ENCODE measurements around the gene OBSL1. TPM values are rescaled to one million over a fixed set of nuclear protein-coding genes. Genes with fewer than 3 reads are reported as not detected.

OBSL1 gene
- total RNA-seq, 1 donor from 2014 or later, result 87.2 TPM

DNA sequence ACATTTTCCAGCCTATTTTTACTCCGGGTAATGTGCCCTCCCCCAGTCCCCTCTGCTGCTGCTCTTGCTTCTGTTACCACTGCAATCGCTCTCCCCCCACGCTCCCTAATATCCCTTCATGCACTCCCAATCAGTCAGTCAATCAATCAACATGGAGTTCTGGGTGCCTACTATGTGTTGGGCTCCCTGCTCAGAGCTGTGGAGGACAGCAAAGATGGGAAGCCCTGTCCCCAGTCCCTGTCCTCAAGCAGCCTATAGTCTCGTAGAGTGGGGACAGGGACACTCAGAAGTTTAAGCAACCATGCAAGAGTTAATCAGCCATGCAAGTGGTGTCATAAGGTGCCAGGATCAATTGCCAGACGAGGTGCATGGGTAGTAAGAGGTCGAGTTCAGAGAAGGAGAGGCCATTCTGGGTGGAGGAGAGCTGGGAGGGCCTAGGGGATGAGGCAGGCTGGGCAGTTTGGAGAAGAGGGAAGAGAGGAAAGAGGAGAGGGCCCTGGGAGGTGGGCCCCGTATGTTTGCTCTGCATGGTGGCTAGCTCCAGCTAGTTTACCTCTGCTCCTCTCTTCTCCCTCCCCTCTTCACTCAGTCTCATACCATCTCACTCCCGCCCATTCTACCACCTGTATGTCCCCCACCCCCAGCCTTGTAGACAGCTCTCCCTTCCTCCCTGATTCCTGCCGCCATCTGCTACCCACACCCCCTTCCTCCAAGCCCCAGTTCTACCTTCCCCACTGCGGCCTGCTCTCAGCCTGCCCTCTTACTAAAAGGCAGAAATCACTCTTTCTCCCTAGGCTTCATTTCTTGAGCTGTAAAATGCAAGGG is 53.2 kb downstream of the OBSL1 start:
- Histone ChIP-seq H3K4me3 (ENCODE audit: low read length in 3 of 3) (no peak overlapping the region), H3K27me3 (ENCODE audit: control insufficient read depth in 3 of 3, insufficient read depth in 3 of 3, low read length in 3 of 3) (peaks cover 33 to 56% (median 44%) of the 10 kb centered on the region in 3 donors), H3K9me3 (ENCODE audit: control insufficient read depth in 3 of 3, low read length in 3 of 3) (no peaks in the 10 kb centered on the region), H3K36me3 (ENCODE audit: control insufficient read depth in 3 of 3, insufficient read depth in 3 of 3, low read length in 3 of 3) (no peaks in the 10 kb centered on the region), H3K4me1 (ENCODE audit: control insufficient read depth in 3 of 3, insufficient read depth in 3 of 3, low read length in 3 of 3) (peaks cover 8 to 21% (median 14%) of the 10 kb centered on the region in 3 donors), H3K9ac (ENCODE audit: low read depth in 1 of 3, low read length in 3 of 3) (no peak overlapping the region), H3K27ac (ENCODE audit: low read depth, low read length) (no peak overlapping the region)

DNA sequence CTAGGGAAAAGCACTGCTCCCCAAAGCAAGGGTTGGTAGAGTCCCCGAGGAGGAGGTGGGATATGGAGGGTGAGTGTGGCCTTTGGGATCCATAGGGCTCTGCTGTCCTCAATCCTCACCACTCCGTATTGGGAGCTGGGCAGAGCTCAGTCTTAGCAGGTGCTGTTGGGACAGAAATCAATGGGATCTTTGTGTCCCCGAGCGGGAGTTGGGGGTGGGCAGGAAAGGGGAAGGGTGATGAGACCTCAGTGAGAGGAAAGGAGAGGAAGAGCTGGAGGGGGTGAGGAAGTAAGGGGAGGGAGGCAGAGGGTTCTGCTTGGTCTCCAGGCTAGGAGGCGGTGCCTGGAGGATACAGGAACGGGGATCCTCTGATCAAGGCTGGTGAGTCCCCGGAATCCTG is 54.5 kb downstream of the OBSL1 start:
- Histone ChIP-seq H3K27me3 (ENCODE audit: control insufficient read depth in 3 of 3, insufficient read depth in 3 of 3, low read length in 3 of 3) (peaks cover 36 to 61% (median 53%) of the 10 kb centered on the region in 3 donors), H3K9me3 (ENCODE audit: control insufficient read depth in 3 of 3, low read length in 3 of 3) (no peaks in the 10 kb centered on the region), H3K27ac (ENCODE audit: low read depth, low read length) (no peak overlapping the region), H3K4me3 (ENCODE audit: low read length in 3 of 3) (no peak overlapping the region), H3K4me1 (ENCODE audit: control insufficient read depth in 3 of 3, insufficient read depth in 3 of 3, low read length in 3 of 3) (peaks cover 8 to 21% (median 15%) of the 10 kb centered on the region in 3 donors), H3K9ac (ENCODE audit: low read depth in 1 of 3, low read length in 3 of 3) (no peak overlapping the region), H3K36me3 (ENCODE audit: control insufficient read depth in 3 of 3, insufficient read depth in 3 of 3, low read length in 3 of 3) (no peaks in the 10 kb centered on the region)

- H3K36me3 ChIP-seq (ENCODE audit: control insufficient read depth in 3 of 3, insufficient read depth in 3 of 3, low read length in 3 of 3), result no peaks in the 10 kb centered on the region
- no peaks in the 10 kb centered on the region for H3K9me3 ChIP-seq (ENCODE audit: control insufficient read depth in 3 of 3, low read length in 3 of 3)
- no peak overlapping the region for H3K27ac ChIP-seq (ENCODE audit: low read depth, low read length)
- H3K9ac ChIP-seq (ENCODE audit: low read depth in 1 of 3, low read length in 3 of 3), result no peak overlapping the region
- H3K4me3 ChIP-seq (ENCODE audit: low read length in 3 of 3), result no peak overlapping the region
- H3K4me1 ChIP-seq (ENCODE audit: control insufficient read depth in 3 of 3, insufficient read depth in 3 of 3, low read length in 3 of 3), result peaks cover 8 to 16% (median 15%) of the 10 kb centered on the region in 3 donors
- H3K27me3 ChIP-seq (ENCODE audit: control insufficient read depth in 3 of 3, insufficient read depth in 3 of 3, low read length in 3 of 3), result peaks cover 31 to 59% (median 51%) of the 10 kb centered on the region in 3 donors
Observed at GRCh38 chr2:219515874-219516629, 55.3 kb downstream of the OBSL1 start.

DNA sequence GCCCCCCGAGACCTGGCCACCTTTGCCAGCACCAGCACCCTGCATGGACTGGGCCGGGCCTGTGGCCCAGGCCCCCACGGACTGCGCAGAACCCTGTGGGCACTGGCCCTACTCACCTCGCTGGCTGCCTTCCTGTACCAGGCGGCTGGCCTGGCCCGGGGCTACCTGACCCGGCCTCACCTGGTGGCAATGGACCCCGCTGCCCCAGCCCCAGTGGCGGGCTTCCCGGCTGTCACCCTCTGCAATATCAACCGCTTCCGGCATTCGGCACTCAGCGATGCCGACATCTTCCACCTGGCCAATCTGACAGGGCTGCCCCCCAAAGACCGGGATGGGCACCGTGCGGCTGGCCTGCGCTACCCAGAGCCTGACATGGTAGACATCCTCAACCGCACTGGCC is 56.5 kb downstream of the OBSL1 start:
- Histone ChIP-seq H3K9me3 (ENCODE audit: control insufficient read depth in 3 of 3, low read length in 3 of 3) (no peaks in the 10 kb centered on the region), H3K27me3 (ENCODE audit: control insufficient read depth in 3 of 3, insufficient read depth in 3 of 3, low read length in 3 of 3) (peaks cover 36 to 69% (median 54%) of the 10 kb centered on the region in 3 donors), H3K27ac (ENCODE audit: low read depth, low read length) (no peak overlapping the region), H3K4me3 (ENCODE audit: low read length in 3 of 3) (no peak overlapping the region), H3K4me1 (ENCODE audit: control insufficient read depth in 3 of 3, insufficient read depth in 3 of 3, low read length in 3 of 3) (peaks cover 15 to 19% (median 19%) of the 10 kb centered on the region in 3 donors), H3K36me3 (ENCODE audit: control insufficient read depth in 3 of 3, insufficient read depth in 3 of 3, low read length in 3 of 3) (no peaks in the 10 kb centered on the region), H3K9ac (ENCODE audit: low read depth in 1 of 3, low read length in 3 of 3) (no peak overlapping the region)

DNA sequence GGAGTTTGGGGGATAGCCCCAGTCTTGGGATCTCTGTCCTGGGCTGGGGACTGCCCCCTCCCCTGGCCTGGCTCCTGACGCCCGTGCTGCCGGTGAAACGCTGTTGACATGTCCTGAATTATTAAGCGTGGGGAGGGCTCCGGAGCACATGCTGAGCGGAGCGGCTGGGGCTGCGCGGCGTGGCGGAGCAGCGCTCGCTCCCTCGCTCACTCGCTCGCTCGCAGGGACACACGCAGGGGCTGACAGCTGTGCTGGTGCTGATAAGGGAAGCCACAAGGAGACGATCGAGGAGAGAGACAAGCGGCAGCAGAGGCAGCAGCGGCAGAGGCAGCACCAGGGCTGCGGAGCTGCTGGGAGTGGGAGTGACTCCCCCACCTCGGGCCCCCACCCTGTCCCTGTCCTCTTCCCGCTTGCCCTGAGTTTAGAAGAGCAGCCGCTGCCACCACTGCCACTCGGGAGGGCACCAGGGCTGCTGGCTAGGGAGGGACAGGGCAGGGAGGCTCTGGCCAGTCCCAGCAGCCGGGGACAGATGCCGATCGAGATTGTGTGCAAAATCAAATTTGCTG is 57.1 kb downstream of the OBSL1 start, which contains the start of gene ASIC4:
ASIC4 (plus strand) TSS at position 287 of the 566 bp plus-strand sequence; CDS start at position 530, 243 bp downstream.
- Histone ChIP-seq H3K36me3 (ENCODE audit: control insufficient read depth in 3 of 3, insufficient read depth in 3 of 3, low read length in 3 of 3) (no peaks in the 10 kb centered on the region), H3K27me3 (ENCODE audit: control insufficient read depth in 3 of 3, insufficient read depth in 3 of 3, low read length in 3 of 3) (peaks cover 36 to 69% (median 54%) of the 10 kb centered on the region in 3 donors), H3K4me3 (ENCODE audit: low read length in 3 of 3) (peak within 1 kb of the TSS in 1 of 3 donors; percentile 13), H3K9ac (ENCODE audit: low read depth in 1 of 3, low read length in 3 of 3) (peak within 1 kb of the TSS in 2 of 3 donors; percentile 23 to 50), H3K27ac (ENCODE audit: low read depth, low read length) (no peak within 1 kb of the TSS), H3K4me1 (ENCODE audit: control insufficient read depth in 3 of 3, insufficient read depth in 3 of 3, low read length in 3 of 3) (peaks cover 18 to 22% (median 21%) of the 10 kb centered on the region in 3 donors), H3K9me3 (ENCODE audit: control insufficient read depth in 3 of 3, low read length in 3 of 3) (no peaks in the 10 kb centered on the region)

- no peak overlapping the region for H3K4me3 ChIP-seq (ENCODE audit: low read length in 3 of 3)
- H3K27me3 ChIP-seq (ENCODE audit: control insufficient read depth in 3 of 3, insufficient read depth in 3 of 3, low read length in 3 of 3), result peaks cover 36 to 69% (median 54%) of the 10 kb centered on the region in 3 donors
- H3K9ac ChIP-seq (ENCODE audit: low read depth in 1 of 3, low read length in 3 of 3), result peak overlapping the region in 1 of 3 donors; percentile 50
- H3K4me1 ChIP-seq (ENCODE audit: control insufficient read depth in 3 of 3, insufficient read depth in 3 of 3, low read length in 3 of 3), result peaks cover 18 to 20% (median 19%) of the 10 kb centered on the region in 3 donors
- no peaks in the 10 kb centered on the region for H3K36me3 ChIP-seq (ENCODE audit: control insufficient read depth in 3 of 3, insufficient read depth in 3 of 3, low read length in 3 of 3)
- H3K27ac ChIP-seq (ENCODE audit: low read depth, low read length), result no peak overlapping the region
- no peaks in the 10 kb centered on the region for H3K9me3 ChIP-seq (ENCODE audit: control insufficient read depth in 3 of 3, low read length in 3 of 3)
Observed at GRCh38 chr2:219513787-219514186, 57.6 kb downstream of the OBSL1 start.

DNA sequence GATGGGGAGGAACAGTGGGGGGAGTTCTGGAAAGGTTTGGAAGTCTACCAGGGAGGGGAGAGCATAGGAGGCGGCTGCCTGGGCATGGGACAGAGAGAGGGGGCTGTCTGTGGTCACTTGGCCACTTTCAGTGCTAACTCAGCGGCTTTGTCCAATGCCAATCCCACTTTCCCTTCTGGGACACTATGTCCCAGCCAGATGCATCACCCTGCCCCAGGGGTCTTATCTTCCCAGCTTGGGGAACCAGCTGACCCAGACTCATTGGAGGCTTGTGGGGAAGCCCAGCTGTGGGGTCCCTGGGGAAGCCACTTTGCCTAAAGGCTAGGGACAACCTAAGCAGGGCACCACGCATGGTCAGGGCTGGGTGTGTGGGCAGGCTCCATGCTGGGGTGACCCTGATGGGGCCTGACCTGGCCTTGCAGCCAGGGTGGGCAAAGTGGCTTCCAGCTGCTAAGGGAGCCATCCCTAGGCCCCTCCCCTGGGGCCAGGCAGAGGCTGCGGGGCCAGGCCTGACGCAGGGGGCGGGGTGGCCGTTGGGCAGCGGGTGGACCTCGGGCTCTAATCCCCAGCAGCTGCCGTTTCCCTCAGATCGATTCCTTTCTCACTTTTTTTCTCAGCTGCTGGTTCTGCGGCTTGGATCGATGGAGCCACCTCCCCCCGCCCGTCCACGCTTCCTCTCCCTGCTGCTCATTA is 58.7 kb downstream of the OBSL1 start:
- Histone ChIP-seq H3K27me3 (ENCODE audit: control insufficient read depth in 3 of 3, insufficient read depth in 3 of 3, low read length in 3 of 3) (peaks cover 36 to 78% (median 54%) of the 10 kb centered on the region in 3 donors), H3K27ac (ENCODE audit: low read depth, low read length) (no peak overlapping the region), H3K9me3 (ENCODE audit: control insufficient read depth in 3 of 3, low read length in 3 of 3) (no peaks in the 10 kb centered on the region), H3K9ac (ENCODE audit: low read depth in 1 of 3, low read length in 3 of 3) (no peak overlapping the region), H3K36me3 (ENCODE audit: control insufficient read depth in 3 of 3, insufficient read depth in 3 of 3, low read length in 3 of 3) (no peaks in the 10 kb centered on the region), H3K4me3 (ENCODE audit: low read length in 3 of 3) (no peak overlapping the region), H3K4me1 (ENCODE audit: control insufficient read depth in 3 of 3, insufficient read depth in 3 of 3, low read length in 3 of 3) (peaks cover 18 to 20% (median 19%) of the 10 kb centered on the region in 3 donors)

DNA sequence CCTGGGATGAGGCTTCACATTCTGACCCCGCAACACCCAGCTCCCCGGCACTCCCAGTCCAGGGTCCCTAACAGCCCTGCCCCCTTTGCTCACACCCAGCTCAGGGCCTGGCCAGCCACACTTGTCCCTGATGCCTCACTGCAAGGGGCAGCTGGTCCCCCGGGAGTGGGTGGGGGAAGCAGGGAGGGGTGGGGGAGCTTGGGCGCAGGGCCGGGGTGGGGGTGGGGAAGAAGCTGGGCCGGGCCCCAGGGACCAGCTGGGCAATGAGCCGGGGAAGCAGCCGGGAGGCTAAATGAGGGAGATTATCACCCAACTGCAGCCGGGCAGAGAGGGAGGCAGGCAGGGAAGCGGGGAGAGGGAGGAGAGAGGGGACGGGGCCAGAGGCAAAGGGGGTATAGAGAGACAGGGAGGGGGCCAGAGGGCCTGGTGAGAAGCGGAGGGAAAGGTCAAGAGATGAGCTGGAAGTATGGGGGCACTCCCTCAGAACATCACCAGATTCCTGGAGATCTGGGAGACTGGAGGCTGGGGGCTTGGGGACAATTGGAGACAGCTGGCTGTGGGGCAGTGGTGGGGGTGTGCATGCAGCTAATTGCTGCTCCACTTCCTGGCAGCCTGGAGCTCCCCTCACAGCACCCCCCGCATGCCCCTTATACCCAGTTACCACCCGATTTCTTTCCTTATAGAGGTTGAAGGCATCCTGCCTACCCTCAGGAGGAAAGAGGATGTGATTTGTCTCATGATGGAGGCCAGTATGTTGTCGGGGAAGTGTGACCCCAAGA is 59.6 kb downstream of the OBSL1 start:
- H3K4me3 ChIP-seq (ENCODE audit: low read length in 3 of 3), result no peak overlapping the region
- H3K9me3 ChIP-seq (ENCODE audit: control insufficient read depth in 3 of 3, low read length in 3 of 3), result no peaks in the 10 kb centered on the region
- peaks cover 35 to 74% (median 47%) of the 10 kb centered on the region in 3 donors for H3K27me3 ChIP-seq (ENCODE audit: control insufficient read depth in 3 of 3, insufficient read depth in 3 of 3, low read length in 3 of 3)

More for the DNA sequence above, 59.6 kb downstream of the OBSL1 start:
- H3K36me3 ChIP-seq (ENCODE audit: control insufficient read depth in 3 of 3, insufficient read depth in 3 of 3, low read length in 3 of 3), result peaks cover 0 to under 1% (median under 1%) of the 10 kb centered on the region in 3 donors
- peaks cover 18 to 20% (median 19%) of the 10 kb centered on the region in 3 donors for H3K4me1 ChIP-seq (ENCODE audit: control insufficient read depth in 3 of 3, insufficient read depth in 3 of 3, low read length in 3 of 3)
- H3K27ac ChIP-seq (ENCODE audit: low read depth, low read length), result no peak overlapping the region
- H3K9ac ChIP-seq (ENCODE audit: low read depth in 1 of 3, low read length in 3 of 3), result no peak overlapping the region
